HG02970 (cell line): Measurements from ENCODE around the gene DTD1.
"Not testable (repeated sequence)": the region's sequence is repeated elsewhere in the genome, so short reads cannot be mapped to it uniquely, and the experiment has no call there.

ENCODE experiments used
- ATAC-seq: cut with Tn5 transposase; IDR thresholded peaks from one replicate; pipeline ENCODE4 v1.9.1; 2021; ENCODE audit warnings: mild to moderate bottlenecking, moderate library complexity, moderate number of reproducible peaks; ENCODE audit not compliant: unreplicated experiment, low FRiP score

The DTD1 gene

DNA sequence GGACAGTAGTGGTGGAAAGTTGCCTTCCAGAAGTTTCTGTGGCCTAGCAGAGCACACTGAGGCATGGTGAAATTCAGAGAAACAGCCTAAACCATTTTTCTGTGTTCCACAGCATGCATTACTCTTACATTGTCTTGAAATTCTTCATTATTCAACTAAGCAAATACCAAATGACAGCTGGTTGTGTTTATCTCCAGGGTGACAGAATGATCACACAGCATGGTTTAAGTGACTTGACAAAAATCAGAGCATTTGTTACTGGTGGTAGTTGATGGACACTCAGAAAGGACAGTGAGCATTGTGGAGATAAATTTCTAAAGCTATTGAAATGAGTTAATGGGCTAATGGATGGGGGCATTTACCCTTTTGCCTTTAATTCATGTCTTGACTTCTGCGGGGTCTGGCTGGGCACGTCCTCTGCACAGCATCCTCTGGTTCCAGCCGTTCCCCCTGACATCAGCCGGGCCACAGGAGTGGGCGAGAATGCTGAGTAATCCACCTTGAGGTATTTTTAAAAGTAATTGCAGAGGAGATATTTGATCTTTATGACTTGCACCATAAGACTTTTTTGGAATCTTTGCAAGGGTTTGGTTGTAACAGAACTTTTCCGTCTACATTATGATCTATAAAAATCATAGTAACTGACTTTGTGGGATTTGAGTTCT is 146.8 kb downstream of the DTD1 start:
- ATAC-seq, result no peak

- ATAC-seq, result no peak
Observed at GRCh38 chr20:18737140-18737539, 149.3 kb downstream of the DTD1 start.

GRCh38 chr20:18738055-18738454 is 150.2 kb downstream of the DTD1 start:
- ATAC-seq, result no peak

- ATAC-seq, result no peak
Observed at GRCh38 chr20:18738888-18739287, 151.0 kb downstream of the DTD1 start.

DNA sequence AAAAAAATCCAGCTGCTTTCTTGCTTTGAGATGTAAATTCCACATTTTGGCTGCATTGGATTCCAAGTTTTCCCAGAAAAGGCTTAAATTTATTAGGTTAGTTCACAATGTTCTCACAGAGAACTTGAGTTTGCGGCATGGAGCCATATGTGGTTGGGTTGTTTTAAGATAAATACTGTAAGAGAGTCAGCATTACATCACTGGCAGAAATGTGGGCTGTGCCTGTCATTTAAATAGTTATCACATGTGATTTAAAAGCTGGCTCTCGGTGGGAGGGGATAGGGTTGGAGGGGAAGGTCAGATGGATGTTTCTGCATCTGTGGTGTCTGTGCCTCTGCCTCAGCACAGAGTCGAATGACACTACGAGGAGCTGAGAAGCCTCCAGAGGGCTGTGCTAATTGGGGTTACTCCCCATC is 151.9 kb downstream of the DTD1 start:
- no peak for ATAC-seq

DNA sequence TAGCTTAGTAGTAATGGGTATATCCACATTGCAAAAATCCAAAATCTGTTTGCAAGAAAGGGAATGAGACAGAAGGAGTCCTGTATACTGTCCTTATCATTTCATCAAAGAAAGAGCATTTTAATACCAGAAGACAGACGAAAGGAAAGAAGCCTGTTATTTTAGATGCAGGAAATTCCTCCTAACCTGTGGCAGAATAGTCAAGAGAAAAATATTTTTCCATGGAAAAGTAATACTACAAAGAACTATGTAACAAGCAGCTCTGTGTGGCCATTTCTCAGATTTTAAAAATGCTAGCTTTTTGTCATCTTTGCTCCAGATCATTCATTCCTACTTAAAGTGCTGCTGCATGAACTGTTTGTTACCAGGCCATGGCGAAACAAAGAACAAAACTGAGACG is 152.9 kb downstream of the DTD1 start:
- no peak for ATAC-seq

DNA sequence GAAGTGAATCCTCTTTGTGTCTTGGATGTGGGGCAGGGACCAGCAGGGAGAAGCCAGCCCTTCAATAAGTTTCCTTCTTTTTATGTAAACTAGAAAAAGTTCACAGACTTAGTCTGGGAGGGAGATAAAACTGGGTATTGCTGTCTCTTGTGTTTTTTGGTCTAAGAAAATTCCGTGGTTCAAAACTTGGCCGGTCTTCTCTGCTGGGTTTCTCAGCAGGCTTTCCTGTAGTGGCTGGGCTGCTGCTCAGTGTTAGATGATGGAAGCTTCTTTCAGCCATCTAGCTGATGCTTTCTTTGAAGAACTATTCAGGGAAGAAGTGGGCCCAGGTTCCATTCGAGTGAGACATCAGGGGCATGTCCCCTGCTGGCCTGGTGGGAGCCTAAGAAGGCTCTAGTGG is 155.0 kb downstream of the DTD1 start:
- no peak for ATAC-seq

- ATAC-seq, result no peak
Observed at GRCh38 chr20:18743665-18744440, 156.0 kb downstream of the DTD1 start.

GRCh38 chr20:18747090-18747489 is 159.2 kb downstream of the DTD1 start:
- ATAC-seq, result no peak

- ATAC-seq, result no peak
Observed at GRCh38 chr20:18748987-18749386, 161.1 kb downstream of the DTD1 start.

GRCh38 chr20:18749528-18749927 is 161.7 kb downstream of the DTD1 start:
- no peak for ATAC-seq

DNA sequence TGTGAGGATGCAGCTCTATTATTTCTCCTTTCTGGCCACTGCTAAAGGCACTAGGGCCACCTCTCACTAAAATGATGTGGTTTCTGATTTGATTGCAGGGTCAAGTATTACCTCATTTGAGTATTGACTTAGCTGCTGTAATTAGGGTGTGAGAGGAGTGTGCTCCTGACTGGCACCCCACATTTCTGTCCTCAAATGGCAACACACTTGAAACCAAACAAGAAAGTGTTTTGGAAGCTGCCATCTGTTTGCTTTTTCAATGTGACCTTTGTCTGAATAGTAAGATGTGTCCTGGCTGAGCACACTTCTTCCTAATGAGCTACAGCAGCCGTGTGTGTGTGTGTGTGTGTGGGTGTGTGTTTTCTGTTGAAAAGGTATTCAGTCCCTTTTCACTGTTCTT is 162.9 kb downstream of the DTD1 start:
- ATAC-seq, result no peak

- peak; percentile 96 for ATAC-seq
Observed at GRCh38 chr20:18754030-18754652, 166.3 kb downstream of the DTD1 start.

DNA sequence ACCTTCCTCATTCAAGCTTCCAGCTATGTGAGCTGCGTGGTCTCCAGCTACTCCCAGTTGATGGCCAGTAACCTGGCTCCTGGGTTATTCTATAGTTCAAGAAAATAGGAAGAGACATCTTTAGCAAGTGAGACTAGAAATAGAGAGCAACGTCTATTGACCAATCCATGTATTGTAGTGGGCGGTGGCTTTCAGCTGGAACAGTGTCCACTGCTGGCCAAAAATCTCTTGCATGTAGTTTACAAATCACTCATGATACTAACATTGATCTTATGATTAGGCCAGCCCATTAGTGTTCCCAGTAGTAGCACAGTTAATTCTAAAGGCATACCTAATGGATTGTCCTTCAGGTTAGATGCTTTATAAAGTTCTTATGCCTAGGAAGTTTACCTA is 166.8 kb downstream of the DTD1 start:
- no peak for ATAC-seq

GRCh38 chr20:18760852-18761251 is 173.0 kb downstream of the DTD1 start:
- ATAC-seq, result not testable (repeated sequence)

- ATAC-seq, result no peak
Observed at GRCh38 chr20:18767676-18768075, 179.8 kb downstream of the DTD1 start.

DNA sequence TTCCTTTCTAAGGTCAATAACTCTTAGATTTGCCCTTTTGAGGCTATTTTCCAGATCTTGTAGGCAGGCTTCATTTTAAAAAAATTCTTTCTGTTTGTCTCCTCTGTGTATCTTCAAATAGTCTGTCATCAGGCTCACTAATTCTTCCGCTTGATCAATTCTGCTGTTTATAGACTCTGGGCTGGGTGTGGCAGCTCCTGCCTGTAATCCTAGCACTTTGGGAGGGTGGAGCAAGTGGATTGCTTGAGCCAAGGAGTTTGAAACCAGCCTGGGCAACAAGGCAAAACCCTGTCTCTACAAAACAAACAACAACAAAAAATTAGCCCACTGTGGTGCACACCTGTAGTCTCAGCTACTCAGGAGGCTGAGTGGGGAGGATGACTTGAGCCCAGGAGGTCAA is 185.7 kb downstream of the DTD1 start:
- ATAC-seq, result no peak

DNA sequence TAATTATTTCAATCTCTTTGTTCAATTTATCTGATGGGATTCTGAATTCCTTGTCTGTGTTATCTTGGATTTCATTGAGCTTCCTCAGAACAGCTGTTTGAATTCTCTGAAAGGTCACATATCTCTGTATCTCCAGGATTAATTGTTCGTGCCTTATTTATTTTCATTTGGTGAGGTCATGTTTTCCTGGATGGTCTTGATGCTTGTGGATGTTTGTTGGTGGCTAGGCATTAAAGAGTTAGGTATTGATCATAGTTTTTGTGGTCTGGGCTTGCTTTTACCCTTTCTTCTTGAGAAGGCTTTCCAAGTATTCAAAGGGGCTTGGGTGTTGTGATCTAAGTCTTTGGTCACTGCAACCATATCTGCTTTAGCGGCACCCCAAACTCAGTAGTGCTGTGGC is 186.4 kb downstream of the DTD1 start:
- ATAC-seq, result no peak

DNA sequence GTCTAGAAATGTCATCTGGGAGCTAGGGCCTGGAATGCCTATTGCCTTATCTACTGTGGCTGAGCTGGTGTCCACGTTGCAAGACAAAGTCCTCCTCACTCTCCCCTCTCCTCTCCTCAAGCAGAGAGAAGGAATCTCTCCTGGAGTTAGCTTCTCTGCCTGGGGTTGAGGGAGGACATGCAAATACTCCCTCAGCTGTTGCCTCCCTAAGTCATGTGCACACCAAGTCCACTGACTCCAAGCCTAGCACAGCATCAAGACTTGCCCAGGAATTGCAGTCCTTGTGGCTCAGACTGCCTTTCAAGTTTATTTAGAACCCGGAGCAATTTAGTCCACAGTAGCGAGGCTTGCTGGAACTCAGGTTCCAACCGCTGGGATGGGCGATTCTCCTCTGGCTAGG is 187.8 kb downstream of the DTD1 start:
- no peak for ATAC-seq

DNA sequence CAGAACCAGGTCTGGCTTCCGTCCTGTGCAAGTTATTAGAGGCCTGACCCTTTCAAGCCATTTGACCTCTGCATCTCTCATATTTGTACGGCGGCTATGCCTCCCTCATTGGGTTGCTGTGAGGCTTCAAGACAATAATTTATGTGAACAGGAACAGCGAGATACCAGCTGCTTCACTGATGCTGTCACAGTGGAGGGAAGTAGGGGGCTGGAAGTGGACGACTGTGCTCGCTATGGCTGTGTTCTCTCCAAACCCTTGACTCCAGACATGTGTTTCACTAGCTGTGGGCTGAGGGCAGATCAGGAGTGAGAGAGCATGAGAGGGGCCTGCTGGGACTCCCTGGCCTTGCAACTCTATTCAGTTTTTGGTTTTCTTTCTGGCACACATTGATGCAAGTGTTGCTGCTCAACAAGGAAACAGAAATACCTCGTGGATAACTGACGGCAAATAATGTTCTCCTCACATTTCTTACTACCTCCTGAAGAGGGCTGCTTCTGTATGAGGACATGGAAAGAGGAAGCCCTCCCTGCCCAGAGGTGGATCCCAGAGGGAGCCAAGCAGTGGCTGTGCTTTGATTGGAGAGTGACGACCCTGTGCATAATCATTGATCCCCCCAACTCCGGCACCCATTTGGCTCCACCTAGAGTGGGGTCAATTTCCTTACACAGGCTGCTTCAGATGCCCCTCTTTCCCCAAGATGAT is 191.0 kb downstream of the DTD1 start:
- ATAC-seq, result no peak
